Esophagus (tissue), 2 donors: Measurements from ENCODE around the gene MRAS. TPM values are rescaled to one million over a fixed set of nuclear protein-coding genes. Genes with fewer than 3 reads are reported as not detected.
"Not testable (repeated sequence)": the region's sequence is repeated elsewhere in the genome, so short reads cannot be mapped to it uniquely, and the experiment has no call there.

Experiments
- H3K27ac ChIP-seq, 2 donors: one replicate each; pipeline ENCODE4 v1.5.1; 2013; ENCODE audit warnings: low read depth in 2 of 2, mild to moderate bottlenecking in 2 of 2, inconsistent platforms in 1 of 2, low read length in 1 of 2, moderate library complexity in 1 of 2
- H3K27me3 ChIP-seq, 2 donors: one replicate each; pipeline ENCODE4 v1.6.1; 2013; ENCODE audit warnings: low read length in 2 of 2, control low read depth in 1 of 2, mild to moderate bottlenecking in 1 of 2; ENCODE audit not compliant: insufficient read depth in 2 of 2, control insufficient read depth in 1 of 2
- H3K36me3 ChIP-seq, 2 donors: one replicate each; pipeline ENCODE4 v1.6.1; 2013; ENCODE audit warnings: low read length in 1 of 2; ENCODE audit not compliant: control insufficient read depth in 2 of 2, insufficient read depth in 2 of 2
- H3K4me1 ChIP-seq, 2 donors: one replicate each; pipeline ENCODE4 v1.6.1; 2013; ENCODE audit warnings: low read length in 1 of 2; ENCODE audit not compliant: control insufficient read depth in 2 of 2, insufficient read depth in 2 of 2
- H3K4me3 ChIP-seq, 2 donors: one replicate each; pipeline ENCODE4 v1.5.1; 2013; ENCODE audit warnings: low read length in 2 of 2, mild to moderate bottlenecking in 2 of 2, low read depth in 1 of 2, moderate library complexity in 1 of 2
- H3K9me3 ChIP-seq, 2 donors: one replicate each; pipeline ENCODE4 v1.6.1; 2013; ENCODE audit warnings: mild to moderate bottlenecking in 2 of 2, low read depth in 1 of 2, low read length in 1 of 2, moderate library complexity in 1 of 2; ENCODE audit not compliant: control insufficient read depth in 2 of 2, insufficient read depth in 1 of 2
- WGBS, 2 donors: extraction: QIAGEN DNeasy Blood & Tissue Kit; methylation state at CpG; one replicate each; pipeline ENCODE4 v1.1.7; 2013; 5-methylcytosine and 5-hydroxymethylcytosine counted together
- polyA plus RNA-seq, 2 donors: library from polyadenylated mRNA; stranded (reverse); fragments of 200-250 nt; gene quantifications; one replicate each; pipeline ENCODE4 v1.2.3, GENCODE V29; 2013
- donor health status: healthy with polysubstance abuse.
- donor health status: Bipolar disorder and iron deficiency.

The MRAS gene
- polyA plus RNA-seq, 2 donors, result 1.2 to 2.4 TPM

DNA sequence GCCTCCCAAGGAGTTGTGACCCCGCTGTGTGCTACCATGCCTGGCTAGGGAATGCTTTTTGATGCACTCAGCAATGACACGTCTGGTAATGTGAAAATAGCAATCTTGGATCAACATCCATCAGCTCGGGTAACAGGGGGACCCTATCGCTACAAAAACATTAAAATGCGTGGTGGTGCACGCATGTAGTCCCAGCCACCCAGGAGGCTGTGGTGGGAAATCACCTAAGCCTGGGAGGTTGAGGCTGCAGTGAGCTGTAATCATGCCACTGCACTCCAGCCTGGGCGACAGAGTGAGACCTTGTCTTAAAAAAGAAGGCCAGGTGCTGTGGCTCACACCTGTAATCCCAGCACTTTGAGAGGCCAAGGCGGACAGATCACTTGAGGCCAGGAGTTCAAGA, 105.6 kb downstream of the MRAS start:
- H3K36me3 ChIP-seq, H3K4me3 ChIP-seq, H3K27me3 ChIP-seq, H3K27ac ChIP-seq, H3K4me1 ChIP-seq, H3K9me3 ChIP-seq: not testable (repeated sequence)
- WGBS, 2 donors, result 87 to 88% methylated on average over 8 of the region's 8 CpGs

Other genes with a start within 250 kb of the MRAS start
- 1 to 10 TPM; 2.3 to 3.9 TPM for gene DZIP1L, start 233.0 kb upstream of the MRAS start, polyA plus RNA-seq
- not detected for gene A4GNT, start 216.2 kb upstream of the MRAS start, polyA plus RNA-seq
- 1 to 10 TPM; 3.6 to 6.3 TPM for gene DBR1, start 173.7 kb upstream of the MRAS start, polyA plus RNA-seq
- gene ARMC8, start 161.3 kb upstream of the MRAS start, polyA plus RNA-seq, result 10 to 100 TPM; 10.5 to 14.5 TPM
- gene NME9, start 18.7 kb upstream of the MRAS start, polyA plus RNA-seq, result under 1 TPM; 0.06 to 0.12 TPM
- gene ESYT3, start 86.0 kb downstream of the MRAS start, polyA plus RNA-seq, result under 1 TPM; 0.56 to 0.63 TPM
- 1 to 10 TPM; 7.2 to 8.3 TPM for gene CEP70, start 245.7 kb downstream of the MRAS start, polyA plus RNA-seq